Measurements from ENCODE around the gene IRGQ. TPM values are rescaled to one million over a fixed set of nuclear protein-coding genes. Genes with fewer than 3 reads are reported as not detected.
"Not testable (repeated sequence)": the region's sequence is repeated elsewhere in the genome, so short reads cannot be mapped to it uniquely, and the experiment has no call there.

The IRGQ gene
- 10 to 100 TPM; 31.7 to 38.2 (median 33.5) TPM for total RNA-seq

GRCh38 chr19:43595999-43596841 lies at the start of gene IRGQ, which contains the start of gene ZNF576:
TSS of gene IRGQ (minus strand) at chr19:43596134. CDS start at chr19:43595338, 796 bp downstream.
TSS of gene ZNF576 (plus strand) at chr19:43596595. CDS start at chr19:43597109, 514 bp downstream.
- peak; percentile 100 for DNase-seq
- ATAC-seq = peak; percentile 84
- Mint-ChIP-seq H3K4me1 (ENCODE audit: low read depth) (peaks cover 34% of the 10 kb centered on the region), H3K36me3 (ENCODE audit: insufficient read depth) (peaks cover 12% of the 10 kb centered on the region), H3K9me3 (no peaks in the 10 kb centered on the region), H3K4me3 (peak within 1 kb of the TSS; percentile 99), H3K27me3 (ENCODE audit: low read depth) (no peaks in the 10 kb centered on the region)

GRCh38 chr19:43644181-43644580 lies 48.2 kb upstream of the IRGQ start:
- peaks cover 15% of the 10 kb centered on the region for H3K27me3 Mint-ChIP-seq (ENCODE audit: low read depth)
- H3K4me1 Mint-ChIP-seq (ENCODE audit: low read depth) = peaks cover 6% of the 10 kb centered on the region
- no peak overlapping the region for H3K4me3 Mint-ChIP-seq
- DNase-seq (no peak), ATAC-seq (no peak)
- peaks cover 6% of the 10 kb centered on the region for H3K36me3 Mint-ChIP-seq (ENCODE audit: insufficient read depth)
- peaks cover 5% of the 10 kb centered on the region for H3K9me3 Mint-ChIP-seq

- DNase-seq (no peak), ATAC-seq (no peak)
- no peak overlapping the region for H3K4me3 Mint-ChIP-seq
- peaks cover 5% of the 10 kb centered on the region for H3K9me3 Mint-ChIP-seq
- H3K36me3 Mint-ChIP-seq (ENCODE audit: insufficient read depth) = peaks cover 6% of the 10 kb centered on the region
- peaks cover 10% of the 10 kb centered on the region for H3K4me1 Mint-ChIP-seq (ENCODE audit: low read depth)
- peaks cover 24% of the 10 kb centered on the region for H3K27me3 Mint-ChIP-seq (ENCODE audit: low read depth)
Measured at GRCh38 chr19:43643326-43643725, 47.4 kb upstream of the IRGQ start.

- H3K27me3 Mint-ChIP-seq (ENCODE audit: low read depth) = peaks cover 29% of the 10 kb centered on the region
- H3K4me1 Mint-ChIP-seq (ENCODE audit: low read depth) = peaks cover 10% of the 10 kb centered on the region
- ATAC-seq (no peak), DNase-seq (no peak)
- peaks cover 6% of the 10 kb centered on the region for H3K36me3 Mint-ChIP-seq (ENCODE audit: insufficient read depth)
- no peak overlapping the region for H3K4me3 Mint-ChIP-seq
- peaks cover 5% of the 10 kb centered on the region for H3K9me3 Mint-ChIP-seq
Measured at GRCh38 chr19:43642531-43642930, 46.6 kb upstream of the IRGQ start.

GRCh38 chr19:43641333-43641732 lies 45.4 kb upstream of the IRGQ start:
- Mint-ChIP-seq H3K27me3 (ENCODE audit: low read depth) (peaks cover 35% of the 10 kb centered on the region), H3K9me3 (peaks cover 2% of the 10 kb centered on the region), H3K4me3 (peak overlapping the region; percentile 58), H3K4me1 (ENCODE audit: low read depth) (peaks cover 10% of the 10 kb centered on the region), H3K36me3 (ENCODE audit: insufficient read depth) (peaks cover 3% of the 10 kb centered on the region)
- DNase-seq (no peak), ATAC-seq (no peak)

- ATAC-seq = no peak
- H3K36me3 Mint-ChIP-seq (ENCODE audit: insufficient read depth) = no peaks in the 10 kb centered on the region
- peaks cover 36% of the 10 kb centered on the region for H3K27me3 Mint-ChIP-seq (ENCODE audit: low read depth)
- no peaks in the 10 kb centered on the region for H3K9me3 Mint-ChIP-seq
- peak overlapping the region; percentile 75 for H3K4me3 Mint-ChIP-seq
- no peak for DNase-seq
- peaks cover 10% of the 10 kb centered on the region for H3K4me1 Mint-ChIP-seq (ENCODE audit: low read depth)
Measured at GRCh38 chr19:43640424-43640757, 44.5 kb upstream of the IRGQ start.

GRCh38 chr19:43639519-43640423 lies 43.8 kb upstream of the IRGQ start, which contains the start of gene CADM4:
TSS of gene CADM4 (minus strand) at chr19:43639850. CDS start at chr19:43639790, 60 bp downstream.
- peaks cover 39% of the 10 kb centered on the region for H3K27me3 Mint-ChIP-seq (ENCODE audit: low read depth)
- DNase-seq (peak; percentile 35), ATAC-seq (peak; percentile 90 to 91)
- peaks cover 10% of the 10 kb centered on the region for H3K4me1 Mint-ChIP-seq (ENCODE audit: low read depth)
- H3K4me3 Mint-ChIP-seq = peak within 1 kb of the TSS; percentile 76
- no peaks in the 10 kb centered on the region for H3K9me3 Mint-ChIP-seq
- no peaks in the 10 kb centered on the region for H3K36me3 Mint-ChIP-seq (ENCODE audit: insufficient read depth)

GRCh38 chr19:43638995-43639518 lies 43.1 kb upstream of the IRGQ start:
- no peaks in the 10 kb centered on the region for H3K9me3 Mint-ChIP-seq
- DNase-seq (no peak), ATAC-seq (no peak)
- peak overlapping the region; percentile 76 for H3K4me3 Mint-ChIP-seq
- H3K4me1 Mint-ChIP-seq (ENCODE audit: low read depth) = peaks cover 10% of the 10 kb centered on the region
- H3K27me3 Mint-ChIP-seq (ENCODE audit: low read depth) = peaks cover 39% of the 10 kb centered on the region
- no peaks in the 10 kb centered on the region for H3K36me3 Mint-ChIP-seq (ENCODE audit: insufficient read depth)

GRCh38 chr19:43638214-43638994 lies 42.5 kb upstream of the IRGQ start:
- Mint-ChIP-seq H3K4me3 (peak overlapping the region; percentile 76), H3K9me3 (no peaks in the 10 kb centered on the region), H3K27me3 (ENCODE audit: low read depth) (peaks cover 40% of the 10 kb centered on the region), H3K36me3 (ENCODE audit: insufficient read depth) (no peaks in the 10 kb centered on the region), H3K4me1 (ENCODE audit: low read depth) (peaks cover 10% of the 10 kb centered on the region)
- ATAC-seq (no peak), DNase-seq (no peak)

- DNase-seq = no peak
- ATAC-seq = no peak
- Mint-ChIP-seq H3K4me1 (ENCODE audit: low read depth) (peaks cover 10% of the 10 kb centered on the region), H3K4me3 (no peak overlapping the region), H3K36me3 (ENCODE audit: insufficient read depth) (no peaks in the 10 kb centered on the region), H3K9me3 (no peaks in the 10 kb centered on the region), H3K27me3 (ENCODE audit: low read depth) (peaks cover 36% of the 10 kb centered on the region)
Measured at GRCh38 chr19:43636121-43636683, 40.3 kb upstream of the IRGQ start.

- not testable (repeated sequence) for DNase-seq; H3K4me3 Mint-ChIP-seq; H3K4me1 Mint-ChIP-seq (ENCODE audit: low read depth); H3K9me3 Mint-ChIP-seq; ATAC-seq; H3K36me3 Mint-ChIP-seq (ENCODE audit: insufficient read depth)
- H3K27me3 Mint-ChIP-seq (ENCODE audit: low read depth) = peaks cover 33% of the 10 kb centered on the region
Measured at GRCh38 chr19:43635561-43635940, 39.6 kb upstream of the IRGQ start.

GRCh38 chr19:43634872-43635560 lies 39.1 kb upstream of the IRGQ start:
- H3K9me3 Mint-ChIP-seq = no peaks in the 10 kb centered on the region

GRCh38 chr19:43634506-43634871 lies 38.6 kb upstream of the IRGQ start:
- Mint-ChIP-seq H3K9me3 (no peaks in the 10 kb centered on the region), H3K4me1 (ENCODE audit: low read depth) (peaks cover 4% of the 10 kb centered on the region), H3K36me3 (ENCODE audit: insufficient read depth) (no peaks in the 10 kb centered on the region), H3K27me3 (ENCODE audit: low read depth) (peaks cover 27% of the 10 kb centered on the region), H3K4me3 (no peak overlapping the region)
- ATAC-seq (no peak), DNase-seq (no peak)

More at GRCh38 chr19:43634872-43635560, 39.1 kb upstream of the IRGQ start:
- Mint-ChIP-seq H3K27me3 (ENCODE audit: low read depth) (peaks cover 29% of the 10 kb centered on the region), H3K4me3 (no peak overlapping the region), H3K36me3 (ENCODE audit: insufficient read depth) (no peaks in the 10 kb centered on the region), H3K4me1 (ENCODE audit: low read depth) (peaks cover 6% of the 10 kb centered on the region)
- DNase-seq (no peak), ATAC-seq (no peak)

All from activated T-cell treated with anti-CD3 and anti-CD28 coated beads, Interleukin-2, amount 50 U/mL, for 4 hours (primary cell).